Kidney epithelial cell (primary cell): Measurements from ENCODE around the gene RIC3. TPM values are rescaled to one million over a fixed set of nuclear protein-coding genes. Genes with fewer than 3 reads are reported as not detected.

Experiments
- DNase-seq: peaks from one replicate; pipeline ENCODE4 v3.0.0-alpha.2; 2010; ENCODE audit warnings: low read depth
- H3K27me3 ChIP-seq: 2 replicates; pipeline ENCODE4 v1.6.0; 2011; ENCODE audit warnings: low read length; ENCODE audit not compliant: control insufficient read depth, insufficient read depth
- H3K36me3 ChIP-seq: 2 replicates; pipeline ENCODE4 v1.5.1; 2011; ENCODE audit warnings: low read length; ENCODE audit not compliant: control insufficient read depth, insufficient read depth
- H3K4me3 ChIP-seq: 2 replicates; pipeline ENCODE4 v1.5.1; 2011; ENCODE audit warnings: low read depth, mild to moderate bottlenecking, control low read depth, low read length
- CTCF ChIP-seq: IDR thresholded peaks from 2 replicates; pipeline ENCODE4 v1.5.1; 2011; ENCODE audit warnings: mild to moderate bottlenecking, moderate library complexity, low read length, control low read depth, inconsistent platforms; ENCODE audit not compliant: insufficient read depth, poor library complexity, severe bottlenecking
- total RNA-seq: library from RNA; depleted of rRNA; stranded (reverse); fragments of >200 nt; gene quantifications from 2 replicates; pipeline ENCODE4 v1.2.3, GENCODE V29; 2015

The RIC3 gene
- total RNA-seq, 1 donor from 2014 or later, result 19.5 TPM

- Histone ChIP-seq H3K36me3 (no peaks in the 10 kb centered on the region), H3K27me3 (no peaks in the 10 kb centered on the region), H3K4me3 (no peak overlapping the region)
- DNase-seq, result no peak
- no peak for TF ChIP-seq CTCF
Observed at GRCh38 chr11:8105133-8105532, 63.7 kb downstream of the RIC3 start.

- TF ChIP-seq CTCF, result no peak
- no peak overlapping the region for H3K4me3 ChIP-seq
- DNase-seq, result no peak
- H3K36me3 ChIP-seq, result no peaks in the 10 kb centered on the region
- no peaks in the 10 kb centered on the region for H3K27me3 ChIP-seq
Observed at GRCh38 chr11:8103909-8104308, 64.9 kb downstream of the RIC3 start.

GRCh38 chr11:8102965-8103364, 65.9 kb downstream of the RIC3 start:
- DNase-seq, result no peak
- Histone ChIP-seq H3K27me3 (no peaks in the 10 kb centered on the region), H3K36me3 (no peaks in the 10 kb centered on the region), H3K4me3 (no peak overlapping the region)
- TF ChIP-seq CTCF, result no peak

GRCh38 chr11:8102296-8102915, 66.4 kb downstream of the RIC3 start:
- Histone ChIP-seq H3K36me3 (no peaks in the 10 kb centered on the region), H3K4me3 (no peak overlapping the region), H3K27me3 (no peaks in the 10 kb centered on the region)
- TF ChIP-seq CTCF, result no peak
- DNase-seq, result no peak

- no peak for DNase-seq
- no peak for TF ChIP-seq CTCF
- Histone ChIP-seq H3K4me3 (no peak overlapping the region), H3K27me3 (no peaks in the 10 kb centered on the region), H3K36me3 (no peaks in the 10 kb centered on the region)
Observed at GRCh38 chr11:8101421-8101820, 67.4 kb downstream of the RIC3 start.

GRCh38 chr11:8100605-8101004, 68.2 kb downstream of the RIC3 start:
- no peak for TF ChIP-seq CTCF
- Histone ChIP-seq H3K4me3 (no peak overlapping the region), H3K27me3 (no peaks in the 10 kb centered on the region), H3K36me3 (no peaks in the 10 kb centered on the region)
- DNase-seq, result no peak
